NCI-H1436 treated with DMSO at 0.1 percent for 48 hours (cell line): Measurements from ENCODE around the gene PYGM.

Experiments
- DNase-seq: peaks from one replicate; lab custom pipeline; 2025; lab: John Stamatoyannopoulos, UW

The PYGM gene

GRCh38 chr11:64767344-64768299 lies 7.8 kb upstream of the PYGM start:
- DNase-seq, result no peak

GRCh38 chr11:64766881-64767280 lies 7.1 kb upstream of the PYGM start:
- DNase-seq, result no peak

GRCh38 chr11:64765851-64766665 lies 6.3 kb upstream of the PYGM start:
- DNase-seq, result no peak

- DNase-seq, result no peak
Observed at GRCh38 chr11:64765291-64765850, 5.6 kb upstream of the PYGM start.

- no peak for DNase-seq
Observed at GRCh38 chr11:64764753-64765152, 5.0 kb upstream of the PYGM start.

- no peak for DNase-seq
Observed at GRCh38 chr11:64764040-64764611, 4.4 kb upstream of the PYGM start.

GRCh38 chr11:64763526-64764039 lies 3.8 kb upstream of the PYGM start:
- no peak for DNase-seq

- no peak for DNase-seq
Observed at GRCh38 chr11:64762674-64763525, 3.1 kb upstream of the PYGM start.

GRCh38 chr11:64762277-64762673 lies 2.5 kb upstream of the PYGM start:
- DNase-seq, result no peak

GRCh38 chr11:64760759-64761420 lies 1.1 kb upstream of the PYGM start:
- DNase-seq, result no peak

GRCh38 chr11:64759131-64759721 lies 548 bp downstream of the PYGM start:
- no peak for DNase-seq

- DNase-seq, result no peak
Observed at GRCh38 chr11:64758330-64759079, 1.3 kb downstream of the PYGM start.

- no peak for DNase-seq
Observed at GRCh38 chr11:64757549-64758329, 2.0 kb downstream of the PYGM start.

- no peak for DNase-seq
Observed at GRCh38 chr11:64755681-64756361, 4.0 kb downstream of the PYGM start.

- DNase-seq, result no peak
Observed at GRCh38 chr11:64754919-64755662, 4.7 kb downstream of the PYGM start.

GRCh38 chr11:64754124-64754918 lies 5.5 kb downstream of the PYGM start:
- DNase-seq, result no peak
